MM.1S (cell line): ENCODE results near the gene EXOC4.

ENCODE experiments used
- DNase-seq: peaks from one replicate; pipeline ENCODE4 v3.0.0-alpha.2; 2015
- H2AFZ ChIP-seq: fragments of 300-600 bp; sonication (generic); 2 replicates; pipeline ENCODE4 v1.6.0; 2016; ENCODE audit warnings: antibody characterized with exemption, low read length
- H3F3A ChIP-seq: fragments of 300-600 bp; sonication (generic); 2 replicates; pipeline ENCODE4 v1.6.1; 2016; ENCODE audit warnings: mild to moderate bottlenecking, antibody characterized with exemption, low read length, moderate library complexity, mixed read lengths; ENCODE audit not compliant: insufficient read depth
- H3K27ac ChIP-seq: fragments of 300-600 bp; sonication (generic); 2 replicates; pipeline ENCODE4 v1.5.1; 2016; ENCODE audit warnings: mild to moderate bottlenecking, low read length
- H3K27me3 ChIP-seq: fragments of 300-600 bp; sonication (generic); replicated peaks from 2 replicates; pipeline ENCODE4 v1.6.0; 2016; ENCODE audit warnings: low read length; ENCODE audit not compliant: insufficient read depth
- H3K36me3 ChIP-seq: fragments of 300-600 bp; sonication (generic); replicated peaks from 2 replicates; pipeline ENCODE4 v1.6.1; 2016; ENCODE audit warnings: mild to moderate bottlenecking, low read length, mixed read lengths; ENCODE audit not compliant: insufficient read depth
- H3K4me1 ChIP-seq: fragments of 300-600 bp; sonication (generic); 2 replicates; pipeline ENCODE4 v1.6.1; 2016; ENCODE audit warnings: low read length, mixed read lengths
- H3K4me2 ChIP-seq: fragments of 300-600 bp; sonication (generic); 2 replicates; pipeline ENCODE4 v1.6.0; 2016; ENCODE audit warnings: low read depth, low read length
- H3K4me3 ChIP-seq: fragments of 300-600 bp; sonication (generic); 2 replicates; pipeline ENCODE4 v1.5.1; 2016; ENCODE audit warnings: low read length, mixed read lengths
- H3K79me2 ChIP-seq: fragments of 300-600 bp; sonication (generic); 2 replicates; pipeline ENCODE4 v1.6.1; 2016; ENCODE audit warnings: mixed run types, low read length, mixed read lengths
- H3K9ac ChIP-seq: fragments of 300-600 bp; sonication (generic); 2 replicates; pipeline ENCODE4 v1.6.1; 2016; ENCODE audit warnings: low read length, mixed read lengths
- H3K9me2 ChIP-seq: fragments of 300-600 bp; sonication (generic); replicated peaks from 2 replicates; pipeline ENCODE4 v1.6.1; 2016; ENCODE audit warnings: mild to moderate bottlenecking, low read length, mixed read lengths; ENCODE audit not compliant: insufficient read depth
- H3K9me3 ChIP-seq: fragments of 300-600 bp; sonication (generic); replicated peaks from 2 replicates; pipeline ENCODE4 v1.6.1; 2016; ENCODE audit warnings: mild to moderate bottlenecking, low read length, mixed read lengths; ENCODE audit not compliant: insufficient read depth
- H4K20me1 ChIP-seq: fragments of 300-600 bp; sonication (generic); 2 replicates; pipeline ENCODE4 v1.6.1; 2016; ENCODE audit warnings: mild to moderate bottlenecking, low read length, moderate library complexity, mixed read lengths; ENCODE audit not compliant: insufficient read depth
- CTCF ChIP-seq: fragments of 300-600 bp; sonication (generic); IDR thresholded peaks from 2 replicates; pipeline ENCODE4 v1.5.1; 2016; ENCODE audit warnings: antibody characterized with exemption, low read length, mixed read lengths
- EZH2 ChIP-seq: fragments of 300-600 bp; sonication (generic); optimal IDR thresholded peaks from 2 replicates; pipeline ENCODE3; 2017; ENCODE audit warnings: low read depth, mild to moderate bottlenecking, antibody characterized with exemption, low read length, mixed read lengths
- EZH2phosphoT487 ChIP-seq: fragments of 300-600 bp; sonication (generic); IDR thresholded peaks from 2 replicates; pipeline ENCODE4 v1.6.1; 2018; ENCODE audit warnings: antibody characterized with exemption, low read length

Gene EXOC4

GRCh38 chr7:133645884-133646391 is 393.1 kb downstream of the EXOC4 start:
- no peak for DNase-seq
- Histone ChIP-seq H3K36me3 (no peaks in the 10 kb centered on the region), H3F3A (no peaks in the 10 kb centered on the region), H3K27me3 (no peaks in the 10 kb centered on the region), H3K4me3 (no peak overlapping the region), H2AFZ (no peak overlapping the region), H3K4me2 (no peak overlapping the region), H3K4me1 (no peaks in the 10 kb centered on the region), H4K20me1 (no peaks in the 10 kb centered on the region), H3K27ac (no peak overlapping the region), H3K9ac (no peak overlapping the region), H3K9me2 (no peaks in the 10 kb centered on the region), H3K79me2 (no peaks in the 10 kb centered on the region), H3K9me3 (no peaks in the 10 kb centered on the region)
- TF ChIP-seq CTCF (no peak), EZH2 (no peak), EZH2phosphoT487 (no peak)

- Histone ChIP-seq H3K4me2 (no peak overlapping the region), H3K9me3 (no peaks in the 10 kb centered on the region), H3K9ac (no peak overlapping the region), H4K20me1 (no peaks in the 10 kb centered on the region), H3K36me3 (no peaks in the 10 kb centered on the region), H3K4me1 (no peaks in the 10 kb centered on the region), H2AFZ (no peak overlapping the region), H3K9me2 (no peaks in the 10 kb centered on the region), H3K27ac (no peak overlapping the region), H3K79me2 (no peaks in the 10 kb centered on the region), H3F3A (no peaks in the 10 kb centered on the region), H3K27me3 (no peaks in the 10 kb centered on the region), H3K4me3 (no peak overlapping the region)
- no peak for DNase-seq
- TF ChIP-seq CTCF (no peak), EZH2phosphoT487 (no peak), EZH2 (no peak)
Observed at GRCh38 chr7:133646472-133647315, 393.8 kb downstream of the EXOC4 start.

- DNase-seq = no peak
- Histone ChIP-seq H3K9ac (no peak overlapping the region), H3K27ac (no peak overlapping the region), H3K4me3 (no peak overlapping the region), H3K9me3 (no peaks in the 10 kb centered on the region), H3K9me2 (no peaks in the 10 kb centered on the region), H3K4me2 (no peak overlapping the region), H4K20me1 (no peaks in the 10 kb centered on the region), H3K79me2 (no peaks in the 10 kb centered on the region), H3K36me3 (no peaks in the 10 kb centered on the region), H3F3A (no peaks in the 10 kb centered on the region), H2AFZ (no peak overlapping the region), H3K27me3 (no peaks in the 10 kb centered on the region), H3K4me1 (no peaks in the 10 kb centered on the region)
- no peak for TF ChIP-seq EZH2
- no peak for TF ChIP-seq CTCF
- TF ChIP-seq EZH2phosphoT487 = no peak
Observed at GRCh38 chr7:133649593-133649992, 396.7 kb downstream of the EXOC4 start.
